Lung (tissue), 12 donors: ENCODE data around the gene ELL3. TPM values are rescaled to one million over a fixed set of nuclear protein-coding genes. Genes with fewer than 3 reads are reported as not detected.

Experiments
- ATAC-seq: fragments of 200-7000 bp; cut with Tn5 transposase; one replicate; pipeline ENCODE4 v1.9.1; 2020; ENCODE audit warnings: moderate number of reproducible peaks; ENCODE audit not compliant: insufficient read depth, low FRiP score
- DNase-seq, 3 donors: peaks; one replicate each; pipeline ENCODE4 v3.0.0-alpha.2; 2013 to 2017
- H3K27ac ChIP-seq, 2 donors: one replicate each; pipeline ENCODE4 v1.5.1; 2013; ENCODE audit warnings: mild to moderate bottlenecking in 2 of 2, moderate library complexity in 2 of 2, control low read depth in 1 of 2, inconsistent platforms in 1 of 2, low read depth in 1 of 2, low read length in 1 of 2
- H3K27me3 ChIP-seq, 3 donors: one replicate each; pipeline ENCODE4 v1.5.1; 2013; ENCODE audit warnings: low read length in 2 of 3; ENCODE audit not compliant: control insufficient read depth in 3 of 3, insufficient read depth in 3 of 3
- H3K36me3 ChIP-seq, 4 donors: one replicate each; pipeline ENCODE4 v1.5.1; 2013; ENCODE audit warnings: low read length in 4 of 4, mild to moderate bottlenecking in 1 of 4, moderate library complexity in 1 of 4; ENCODE audit not compliant: control insufficient read depth in 4 of 4, insufficient read depth in 4 of 4
- H3K4me1 ChIP-seq, 5 donors: one replicate each; pipeline ENCODE4 v1.5.1; 2013; ENCODE audit warnings: low read length in 5 of 5, mild to moderate bottlenecking in 2 of 5, moderate library complexity in 1 of 5; ENCODE audit not compliant: control insufficient read depth in 5 of 5, insufficient read depth in 5 of 5
- H3K4me3 ChIP-seq: one replicate; pipeline ENCODE4 v1.5.1; 2013; ENCODE audit warnings: mild to moderate bottlenecking, control low read depth, moderate library complexity
- H3K9ac ChIP-seq, 2 donors: one replicate each; pipeline ENCODE4 v1.5.1; 2013; ENCODE audit warnings: low read length in 2 of 2, control low read depth in 1 of 2; ENCODE audit not compliant: insufficient read depth in 1 of 2
- H3K9me3 ChIP-seq, 4 donors: one replicate each; pipeline ENCODE4 v1.5.1; 2013; ENCODE audit warnings: low read length in 3 of 4, mild to moderate bottlenecking in 1 of 4, moderate library complexity in 1 of 4; ENCODE audit not compliant: control insufficient read depth in 4 of 4, insufficient read depth in 3 of 4
- CTCF ChIP-seq: IDR thresholded peaks from 2 replicates; pipeline ENCODE4 v1.5.1; 2012; ENCODE audit warnings: mild to moderate bottlenecking; ENCODE audit errors: control extremely low read depth, extremely low read depth
- WGBS, 2 donors: extraction: QIAGEN DNeasy Blood & Tissue Kit; methylation state at CpG; one replicate each; pipeline ENCODE4 v1.1.7; 2013; 5-methylcytosine and 5-hydroxymethylcytosine counted together
- polyA plus RNA-seq, 2 donors: library from polyadenylated mRNA; stranded (reverse); fragments of 200-250 nt; gene quantifications; one replicate each; pipeline ENCODE4 v1.2.1, GENCODE V29; 2013
- total RNA-seq, 2 donors: library from RNA; depleted of rRNA in 1 of 2; stranded (reverse); fragments of >200 nt in 1 of 2; gene quantifications; one replicate each; pipeline ENCODE4 v1.2.1, GENCODE V29; 2014 to 2021
- donor health status: control.
- donor health status: control.
- donor health status: Bipolar disorder and iron deficiency.
- donor health status: healthy.
- donor health status: DM: yes; HTN: yes; CAD: no.

The ELL3 gene
- total and polyA plus RNA-seq, 4 donors, result 3.6 to 15.5 (median 4.5) TPM

- ATAC-seq (no peak), DNase-seq (peak; percentile 56 to 65 (median 56))
- Histone ChIP-seq H3K27ac (no peak overlapping the region), H3K4me1 (no peaks in the 10 kb centered on the region), H3K4me3 (no peak overlapping the region), H3K27me3 (no peaks in the 10 kb centered on the region), H3K9me3 (no peaks in the 10 kb centered on the region), H3K9ac (no peak overlapping the region), H3K36me3 (peaks cover 22 to 67% (median 55%) of the 10 kb centered on the region in 4 donors)
- peak; percentile 45 for TF ChIP-seq CTCF
- WGBS, 2 donors, result 69 to 73% methylated on average over 5 of the region's 5 CpGs
These were observed 7.1 kb downstream of the ELL3 start for GRCh38 chr15:43769584-43770228.

GRCh38 chr15:43763819-43764446, 12.8 kb downstream of the ELL3 start:
- H3K4me3 ChIP-seq, result no peak overlapping the region
- H3K9ac ChIP-seq, result no peak overlapping the region
- no peaks in the 10 kb centered on the region for H3K9me3 ChIP-seq
- no peaks in the 10 kb centered on the region for H3K27me3 ChIP-seq
- 82 to 87% methylated on average over 2 of the region's 2 CpGs for WGBS, 2 donors
- H3K27ac ChIP-seq, result no peak overlapping the region
- no peak for ATAC-seq
- H3K36me3 ChIP-seq, result peaks cover 24 to 49% (median 39%) of the 10 kb centered on the region in 4 donors
- H3K4me1 ChIP-seq, result no peaks in the 10 kb centered on the region
- DNase-seq, result no peak
- TF ChIP-seq CTCF, result no peak

GRCh38 chr15:43762824-43763223, 13.9 kb downstream of the ELL3 start:
- TF ChIP-seq CTCF, result no peak
- ATAC-seq, result no peak
- 79 to 86% methylated on average over 6 of the region's 6 CpGs for WGBS, 2 donors

More at GRCh38 chr15:43762824-43763223, 13.9 kb downstream of the ELL3 start:
- Histone ChIP-seq H3K36me3 (peaks cover 22 to 49% (median 38%) of the 10 kb centered on the region in 4 donors), H3K4me3 (no peak overlapping the region), H3K27ac (no peak overlapping the region), H3K27me3 (no peaks in the 10 kb centered on the region), H3K4me1 (no peaks in the 10 kb centered on the region), H3K9me3 (no peaks in the 10 kb centered on the region), H3K9ac (no peak overlapping the region)
- DNase-seq, result no peak
